Vagina (tissue), 2 donors: ENCODE measurements around the gene SNUPN.

Experiments used
- POLR2A ChIP-seq, 2 donors: fragments of 450-650 bp; IDR thresholded peaks; one replicate each; pipeline ENCODE4 v1.6.1; 2017; ENCODE audit warnings: antibody characterized with exemption in 2 of 2, mild to moderate bottlenecking in 2 of 2, moderate library complexity in 2 of 2
- TF ChIP-seq, protein P1 (sequence below), 3 experiments: fragments of 450-650 bp in 2 of 3; fragments of 200-600 bp in 1 of 3; sonication (generic) in 1 of 3; IDR thresholded peaks; one replicate each; pipeline ENCODE4 v1.5.1; 2017 to 2019; ENCODE audit warnings: antibody characterized with exemption in 3 of 3, mild to moderate bottlenecking in 2 of 3, moderate library complexity in 2 of 3

DNA sequence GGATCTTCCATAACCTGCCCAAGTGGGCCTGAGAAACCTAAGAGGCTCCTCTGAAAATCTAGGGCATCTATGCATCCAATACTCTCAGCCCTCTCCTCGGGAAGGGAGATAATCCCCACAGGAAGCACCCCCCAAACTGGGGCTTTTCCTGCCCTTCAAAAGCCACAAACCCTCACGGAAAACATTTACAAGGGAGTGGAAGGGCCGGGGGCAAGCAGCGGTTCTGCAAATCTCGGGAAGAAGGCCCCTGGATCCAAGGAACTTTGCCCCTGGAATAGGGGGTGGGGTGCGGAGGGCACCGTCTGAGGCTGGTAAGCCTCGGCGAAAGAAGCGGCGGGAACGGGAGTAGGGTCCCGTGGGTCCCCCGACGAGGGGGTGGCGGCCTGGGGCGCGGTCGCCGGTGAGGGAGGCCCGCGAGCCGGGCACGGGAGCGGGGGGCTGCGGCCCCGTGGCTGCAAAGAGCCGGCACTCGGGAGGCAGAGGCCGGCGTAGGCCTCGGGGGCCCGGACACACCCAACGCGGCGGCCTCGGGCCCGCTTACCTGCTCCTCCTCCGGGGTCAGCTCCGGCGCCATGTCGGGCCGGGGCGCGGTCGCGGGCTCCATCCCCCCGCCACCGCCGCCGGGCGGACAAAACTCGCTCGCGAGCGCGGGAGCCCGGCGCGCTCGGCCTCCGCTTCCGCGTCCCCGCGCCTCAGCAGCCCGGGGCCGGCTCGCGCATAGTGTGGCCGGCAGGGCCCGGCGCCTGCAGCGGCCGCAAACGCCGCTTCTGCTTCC, 47.2 kb downstream of the SNUPN start:
- TF ChIP-seq, protein P1, sequence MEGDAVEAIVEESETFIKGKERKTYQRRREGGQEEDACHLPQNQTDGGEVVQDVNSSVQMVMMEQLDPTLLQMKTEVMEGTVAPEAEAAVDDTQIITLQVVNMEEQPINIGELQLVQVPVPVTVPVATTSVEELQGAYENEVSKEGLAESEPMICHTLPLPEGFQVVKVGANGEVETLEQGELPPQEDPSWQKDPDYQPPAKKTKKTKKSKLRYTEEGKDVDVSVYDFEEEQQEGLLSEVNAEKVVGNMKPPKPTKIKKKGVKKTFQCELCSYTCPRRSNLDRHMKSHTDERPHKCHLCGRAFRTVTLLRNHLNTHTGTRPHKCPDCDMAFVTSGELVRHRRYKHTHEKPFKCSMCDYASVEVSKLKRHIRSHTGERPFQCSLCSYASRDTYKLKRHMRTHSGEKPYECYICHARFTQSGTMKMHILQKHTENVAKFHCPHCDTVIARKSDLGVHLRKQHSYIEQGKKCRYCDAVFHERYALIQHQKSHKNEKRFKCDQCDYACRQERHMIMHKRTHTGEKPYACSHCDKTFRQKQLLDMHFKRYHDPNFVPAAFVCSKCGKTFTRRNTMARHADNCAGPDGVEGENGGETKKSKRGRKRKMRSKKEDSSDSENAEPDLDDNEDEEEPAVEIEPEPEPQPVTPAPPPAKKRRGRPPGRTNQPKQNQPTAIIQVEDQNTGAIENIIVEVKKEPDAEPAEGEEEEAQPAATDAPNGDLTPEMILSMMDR (IDR thresholded peaks at IDR 0.05) = no peak
- no peak for TF ChIP-seq POLR2A (IDR thresholded peaks at IDR 0.05)
